K562 (cell line): ENCODE measurements around the gene CLCN2.
"Not testable (repeated sequence)": the region's sequence is repeated elsewhere in the genome, so short reads cannot be mapped to it uniquely, and the experiment has no call there.

ENCODE experiments used
- CREB1 ChIP-seq, 2 experiments: sonication (generic) in 1 of 2; formaldehyde crosslinking in 1 of 2; IDR thresholded peaks; 2 replicates each; pipeline versions ENCODE4 v1.6.1 to v1.8.0; 2012 to 2022; ENCODE audit warnings: inconsistent platforms in 1 of 2, mild to moderate bottlenecking in 1 of 2, missing genetic modification reagents in 1 of 2, moderate library complexity in 1 of 2
- CTCF ChIP-seq, 3 experiments: IDR thresholded peaks in 2 of 3; conservative IDR thresholded peaks in 1 of 3; 2 replicates each; pipeline ENCODE4 v1.5.1; 2011 to 2012; ENCODE audit warnings: low read length in 3 of 3, mild to moderate bottlenecking in 3 of 3, control low read depth in 2 of 3, improper control_type of control experiment in 1 of 3, inconsistent platforms in 1 of 3, low read depth in 1 of 3, mixed read lengths in 1 of 3, moderate library complexity in 1 of 3; ENCODE audit not compliant: insufficient read depth in 2 of 3
- ESRRA ChIP-seq: fragments of 450-650 bp; IDR thresholded peaks from 2 replicates; pipeline ENCODE4 v1.6.1; 2014; ENCODE audit warnings: low read depth, mild to moderate bottlenecking, moderate library complexity, borderline replicate concordance
- HDAC2 ChIP-seq: fragments of 450-650 bp; IDR thresholded peaks from 2 replicates; pipeline ENCODE4 v1.6.1; 2016; ENCODE audit warnings: mild to moderate bottlenecking
- HNRNPH1 ChIP-seq: fragments of 200-400 bp; formaldehyde crosslinking; optimal IDR thresholded peaks from 2 replicates; pipeline ENCODE3; 2017; ENCODE audit warnings: low read depth, mild to moderate bottlenecking, low read length, moderate library complexity
- KLF13 ChIP-seq: fragments of 450-650 bp; IDR thresholded peaks from 2 replicates; pipeline ENCODE4 v1.6.1; 2016; ENCODE audit warnings: missing genetic modification characterization, low read depth, mild to moderate bottlenecking, missing compliant biosample characterization, moderate library complexity, borderline replicate concordance
- TAF1 ChIP-seq: IDR thresholded peaks from 2 replicates; pipeline ENCODE4 v1.6.1; 2011; ENCODE audit warnings: mild to moderate bottlenecking, low read length, moderate library complexity; ENCODE audit not compliant: insufficient read depth, control insufficient read depth, severe bottlenecking; ENCODE audit errors: extremely low read depth
- ZNF274 ChIP-seq: IDR thresholded peaks from 2 replicates; pipeline ENCODE4 v1.6.1; 2011; ENCODE audit warnings: low read depth, mild to moderate bottlenecking, low read length, moderate library complexity, borderline replicate concordance

GRCh38 chr3:184339451-184340135, 21.8 kb downstream of the CLCN2 start:
- TF ChIP-seq KLF13 (tag); CREB1 (IDR thresholded peaks at IDR 0.05); CREB1 (CRISPR knock-in tag; IDR thresholded peaks at IDR 0.05); ZNF274; CTCF (IDR thresholded peaks at IDR 0.05 in 2 of 3, conservative IDR thresholded peaks at IDR 0.05 in 1 of 3; ENCODE audit: insufficient read depth in 2 of 3, low read depth in 1 of 3, low read length in 3 of 3); ESRRA; HNRNPH1; HDAC2; TAF1: not testable (repeated sequence)
